Lung (tissue), 12 donors: ENCODE measurements around the gene RRAGC. TPM values are rescaled to one million over a fixed set of nuclear protein-coding genes. Genes with fewer than 3 reads are reported as not detected.
"Not testable (repeated sequence)": the region's sequence is repeated elsewhere in the genome, so short reads cannot be mapped to it uniquely, and the experiment has no call there.

Experiments used
- ATAC-seq: fragments of 200-7000 bp; cut with Tn5 transposase; one replicate; pipeline ENCODE4 v1.9.1; 2020; ENCODE audit warnings: moderate number of reproducible peaks; ENCODE audit not compliant: insufficient read depth, low FRiP score
- DNase-seq, 3 donors: peaks; one replicate each; pipeline ENCODE4 v3.0.0-alpha.2; 2013 to 2017
- H3K27ac ChIP-seq, 2 donors: one replicate each; pipeline ENCODE4 v1.5.1; 2013; ENCODE audit warnings: mild to moderate bottlenecking in 2 of 2, moderate library complexity in 2 of 2, control low read depth in 1 of 2, inconsistent platforms in 1 of 2, low read depth in 1 of 2, low read length in 1 of 2
- H3K27me3 ChIP-seq, 3 donors: one replicate each; pipeline ENCODE4 v1.5.1; 2013; ENCODE audit warnings: low read length in 2 of 3; ENCODE audit not compliant: control insufficient read depth in 3 of 3, insufficient read depth in 3 of 3
- H3K36me3 ChIP-seq, 4 donors: one replicate each; pipeline ENCODE4 v1.5.1; 2013; ENCODE audit warnings: low read length in 4 of 4, mild to moderate bottlenecking in 1 of 4, moderate library complexity in 1 of 4; ENCODE audit not compliant: control insufficient read depth in 4 of 4, insufficient read depth in 4 of 4
- H3K4me1 ChIP-seq, 5 donors: one replicate each; pipeline ENCODE4 v1.5.1; 2013; ENCODE audit warnings: low read length in 5 of 5, mild to moderate bottlenecking in 2 of 5, moderate library complexity in 1 of 5; ENCODE audit not compliant: control insufficient read depth in 5 of 5, insufficient read depth in 5 of 5
- H3K4me3 ChIP-seq: one replicate; pipeline ENCODE4 v1.5.1; 2013; ENCODE audit warnings: mild to moderate bottlenecking, control low read depth, moderate library complexity
- H3K9ac ChIP-seq, 2 donors: one replicate each; pipeline ENCODE4 v1.5.1; 2013; ENCODE audit warnings: low read length in 2 of 2, control low read depth in 1 of 2; ENCODE audit not compliant: insufficient read depth in 1 of 2
- H3K9me3 ChIP-seq, 4 donors: one replicate each; pipeline ENCODE4 v1.5.1; 2013; ENCODE audit warnings: low read length in 3 of 4, mild to moderate bottlenecking in 1 of 4, moderate library complexity in 1 of 4; ENCODE audit not compliant: control insufficient read depth in 4 of 4, insufficient read depth in 3 of 4
- CTCF ChIP-seq: IDR thresholded peaks from 2 replicates; pipeline ENCODE4 v1.5.1; 2012; ENCODE audit warnings: mild to moderate bottlenecking; ENCODE audit errors: control extremely low read depth, extremely low read depth
- WGBS, 2 donors: extraction: QIAGEN DNeasy Blood & Tissue Kit; methylation state at CpG; one replicate each; pipeline ENCODE4 v1.1.7; 2013; 5-methylcytosine and 5-hydroxymethylcytosine counted together
- polyA plus RNA-seq, 2 donors: library from polyadenylated mRNA; stranded (reverse); fragments of 200-250 nt; gene quantifications; one replicate each; pipeline ENCODE4 v1.2.1, GENCODE V29; 2013
- total RNA-seq, 2 donors: library from RNA; depleted of rRNA in 1 of 2; stranded (reverse); fragments of >200 nt in 1 of 2; gene quantifications; one replicate each; pipeline ENCODE4 v1.2.1, GENCODE V29; 2014 to 2021
- donor health status: control.
- donor health status: control.
- donor health status: Bipolar disorder and iron deficiency.
- donor health status: healthy.
- donor health status: DM: yes; HTN: yes; CAD: no.

The RRAGC gene
- total and polyA plus RNA-seq, 4 donors, result 13.0 to 32.1 (median 27.0) TPM

DNA sequence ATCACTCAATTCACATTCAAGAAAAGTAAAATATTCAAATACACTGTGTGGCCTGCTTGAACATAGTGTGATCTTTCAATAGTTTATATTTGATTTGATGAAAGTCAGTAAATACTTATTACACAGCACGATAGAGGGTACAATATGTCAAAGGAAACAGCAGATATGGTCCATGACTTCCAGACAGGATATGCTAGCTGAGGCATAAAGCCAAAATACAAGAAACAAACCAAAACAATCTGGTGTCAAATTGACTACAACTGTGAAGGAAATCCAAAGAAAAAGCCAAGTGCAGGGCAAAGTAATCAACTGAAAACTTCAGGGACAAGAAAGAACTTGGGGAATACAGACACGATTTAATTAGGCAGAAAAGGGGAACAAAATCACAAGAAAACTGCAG lies 19.3 kb downstream of the RRAGC start:
- WGBS, 2 donors, result 45 to 57% methylated on average over 2 of the region's 2 CpGs
- Histone ChIP-seq H3K36me3 (peaks cover 14 to 29% (median 20%) of the 10 kb centered on the region in 4 donors), H3K4me1 (peaks cover 0 to 6% (median 2%) of the 10 kb centered on the region in 5 donors)

GRCh38 chr1:38839363-38839762 lies 20.2 kb downstream of the RRAGC start:
- WGBS, 2 donors, result 73 to 78% methylated on average over 9 of the region's 9 CpGs
- H3K27ac ChIP-seq, result no peak overlapping the region
- H3K9ac ChIP-seq, result no peak overlapping the region
- ATAC-seq, result no peak
- H3K4me1 ChIP-seq, result peaks cover 0 to 8% (median 2%) of the 10 kb centered on the region in 5 donors
- H3K27me3 ChIP-seq, result no peaks in the 10 kb centered on the region
- H3K36me3 ChIP-seq, result peaks cover 12 to 26% (median 17%) of the 10 kb centered on the region in 4 donors
- no peak for TF ChIP-seq CTCF
- H3K4me3 ChIP-seq, result no peak overlapping the region
- DNase-seq, result no peak
- no peaks in the 10 kb centered on the region for H3K9me3 ChIP-seq

More for the DNA sequence above, 19.3 kb downstream of the RRAGC start:
- H3K9me3 ChIP-seq, result no peaks in the 10 kb centered on the region
- ATAC-seq (no peak), DNase-seq (peak in 2 of 3 donors; percentile 20 to 40)
- H3K9ac ChIP-seq, result no peak overlapping the region
- TF ChIP-seq CTCF, result no peak
- no peaks in the 10 kb centered on the region for H3K27me3 ChIP-seq
- no peak overlapping the region for H3K4me3 ChIP-seq
- no peak overlapping the region for H3K27ac ChIP-seq

GRCh38 chr1:38836316-38836715 lies 23.3 kb downstream of the RRAGC start:
- H3K36me3 ChIP-seq, result peaks cover 12 to 21% (median 14%) of the 10 kb centered on the region in 4 donors
- DNase-seq, H3K9ac ChIP-seq, H3K27me3 ChIP-seq, H3K9me3 ChIP-seq, H3K4me1 ChIP-seq, H3K4me3 ChIP-seq, H3K27ac ChIP-seq, ATAC-seq: not testable (repeated sequence)
- 52 to 77% methylated on average over 10 of the region's 10 CpGs for WGBS, 2 donors

- ATAC-seq (no peak), DNase-seq (peak; percentile 52 to 93 (median 90))
- peaks cover 11 to 21% (median 14%) of the 10 kb centered on the region in 4 donors for H3K36me3 ChIP-seq
- peaks cover 0 to 7% (median 0%) of the 10 kb centered on the region in 5 donors for H3K4me1 ChIP-seq
- no peak overlapping the region for H3K27ac ChIP-seq
- no peaks in the 10 kb centered on the region for H3K9me3 ChIP-seq
- H3K9ac ChIP-seq, result no peak overlapping the region
- H3K27me3 ChIP-seq, result peaks cover 0 to 2% (median 0%) of the 10 kb centered on the region in 3 donors
- 17 to 24% methylated on average over 3 of the region's 3 CpGs for WGBS, 2 donors
- no peak overlapping the region for H3K4me3 ChIP-seq
- peak; percentile 74 for TF ChIP-seq CTCF
Measured at GRCh38 chr1:38834937-38835827, 24.4 kb downstream of the RRAGC start.
